ENCODE measurements around the gene MAP7D2.

The MAP7D2 gene

DNA sequence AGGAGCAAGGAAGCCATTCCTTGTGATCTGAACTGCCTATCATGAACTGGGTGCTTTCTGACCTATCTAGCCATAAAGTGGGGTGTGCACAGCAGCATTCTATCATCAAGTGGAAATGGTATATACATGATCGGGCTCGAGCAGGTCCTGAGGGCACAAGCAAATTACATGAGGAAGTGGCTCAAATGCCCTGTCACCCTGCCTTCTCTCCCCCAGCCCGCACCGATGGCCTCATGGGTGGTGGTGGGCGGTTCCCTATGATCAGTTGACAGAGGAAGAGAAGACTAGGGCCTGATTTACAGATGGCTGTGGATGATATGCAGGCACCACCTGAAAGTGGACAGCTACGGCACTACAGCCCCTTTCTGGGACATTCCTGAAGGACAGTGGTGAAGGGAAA is 79.5 kb downstream of the MAP7D2 start:
- DNase-seq = no peak

DNA sequence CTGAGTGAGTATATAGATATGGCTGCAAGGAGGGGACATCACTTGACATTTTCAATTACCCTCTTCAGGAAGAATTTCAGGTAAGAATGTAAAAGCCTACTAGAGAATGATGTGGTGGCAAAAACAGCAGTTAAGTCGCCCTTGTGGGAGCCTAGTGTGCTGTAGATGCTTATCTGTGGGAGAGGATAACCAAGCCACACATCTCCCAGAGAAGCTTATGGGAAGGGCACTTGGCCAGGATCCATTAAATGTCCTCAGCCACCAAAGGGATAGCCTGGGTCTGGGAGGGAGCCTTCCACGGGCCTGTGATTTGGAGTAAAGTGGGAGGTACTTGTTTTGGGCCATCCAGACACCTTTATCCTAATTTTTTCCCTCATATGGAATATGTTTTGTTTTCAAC is 84.5 kb downstream of the MAP7D2 start:
- DNase-seq = no peak

DNA sequence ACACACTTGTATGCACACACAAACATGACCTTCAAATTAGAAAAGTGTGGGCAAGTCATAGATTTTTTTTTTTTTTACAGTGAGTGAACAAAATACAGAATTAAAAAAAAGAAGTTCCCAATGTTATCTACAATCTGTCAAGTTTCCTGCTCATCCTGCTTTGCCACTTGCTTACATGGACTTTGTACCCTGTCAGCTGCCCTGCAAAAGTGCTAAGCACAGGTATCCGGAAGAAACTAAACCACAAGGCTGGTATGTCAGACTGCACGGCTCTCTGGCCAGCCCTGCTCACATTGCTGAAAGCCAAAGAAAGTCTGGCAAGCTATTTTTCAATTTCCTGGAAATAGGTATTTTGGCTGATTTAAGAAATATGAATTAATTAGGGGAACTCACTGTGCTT is 87.0 kb downstream of the MAP7D2 start:
- no peak for DNase-seq

DNA sequence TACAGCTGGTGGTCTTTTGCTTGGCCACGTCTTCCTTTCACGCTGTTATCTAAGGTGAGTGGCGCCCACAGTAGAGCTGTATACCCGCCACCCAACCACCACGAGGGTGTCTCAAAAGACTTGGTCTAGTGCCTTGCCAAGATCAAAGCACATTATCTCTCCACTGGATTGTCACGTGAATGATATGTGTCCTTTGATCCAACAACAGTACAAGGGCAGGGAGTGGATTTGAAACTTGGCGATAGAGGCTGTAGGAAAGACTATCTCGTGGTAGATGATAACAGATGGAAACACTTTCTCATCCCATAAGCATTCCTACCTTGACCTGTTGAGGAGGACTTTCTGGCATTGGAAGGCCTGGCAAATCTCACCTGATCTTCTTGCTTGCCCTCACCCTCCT is 88.1 kb downstream of the MAP7D2 start:
- no peak for DNase-seq

DNA sequence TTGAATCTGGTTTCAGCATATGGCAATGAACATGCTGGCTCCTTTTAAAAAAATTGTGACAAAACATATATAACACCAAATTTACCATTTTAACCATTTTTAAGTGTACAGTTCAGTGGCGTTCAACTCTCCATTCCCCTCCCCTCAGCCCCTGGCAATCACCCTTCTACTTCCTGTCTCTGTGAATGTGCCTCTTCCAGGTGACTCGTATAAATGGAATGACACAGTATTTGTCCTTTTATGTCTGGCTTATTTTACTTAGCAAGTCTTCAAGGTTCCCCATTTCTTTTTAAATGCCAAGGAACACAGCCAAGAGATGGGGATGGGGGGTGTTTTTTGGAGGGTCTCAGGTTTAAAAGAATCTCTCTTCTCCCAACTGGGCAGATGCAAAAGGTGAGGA is 90.4 kb downstream of the MAP7D2 start:
- no peak for DNase-seq

DNA sequence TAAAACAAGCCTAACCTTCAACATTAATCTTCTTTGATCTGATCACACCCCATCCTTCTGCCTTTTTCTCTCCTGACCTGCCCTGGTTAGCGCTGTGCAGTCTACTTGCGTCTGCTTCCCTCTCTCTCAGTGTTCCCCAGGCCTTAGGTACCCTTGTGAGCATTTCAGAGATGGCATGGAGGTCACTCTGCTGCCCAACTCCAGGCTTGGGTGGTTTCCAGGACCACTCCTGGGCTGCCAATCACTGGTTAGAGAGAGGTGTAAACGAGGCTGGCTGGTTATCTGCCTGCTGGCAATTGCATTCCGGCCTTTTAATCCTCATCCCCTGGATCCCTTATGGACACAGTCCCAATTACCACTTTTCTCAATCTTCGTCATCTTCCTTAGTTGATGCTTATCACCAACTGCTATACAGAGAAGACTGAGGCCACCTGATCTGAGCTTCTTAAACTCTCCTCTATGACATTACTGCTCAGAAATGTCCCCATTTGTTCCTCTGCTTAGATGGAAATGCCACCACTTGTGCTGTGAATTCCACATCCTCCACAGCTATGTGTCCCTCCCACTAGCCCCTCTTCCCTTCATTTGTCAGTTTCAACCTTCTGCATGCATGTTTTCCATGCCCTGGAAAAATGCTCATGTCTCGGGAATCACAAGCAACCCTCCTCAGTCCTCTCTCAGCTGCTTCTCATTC is 96.9 kb downstream of the MAP7D2 start:
- no peak for DNase-seq

DNA sequence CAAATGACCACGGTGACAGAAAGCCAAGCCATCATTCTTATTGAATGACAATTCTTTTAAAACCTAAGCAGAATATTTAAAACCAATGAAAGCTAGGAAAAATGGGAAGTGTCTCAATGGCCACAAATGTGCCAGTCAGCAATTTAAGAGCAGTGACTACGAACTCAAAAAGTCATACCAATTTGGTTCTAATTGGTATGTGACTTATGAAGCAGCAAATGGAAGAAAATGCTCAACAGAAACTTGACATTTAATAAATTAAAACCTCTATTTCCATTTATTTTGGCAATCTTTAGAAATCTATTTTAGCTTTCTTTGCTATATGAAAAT is 100.1 kb downstream of the MAP7D2 start:
- DNase-seq = no peak

DNA sequence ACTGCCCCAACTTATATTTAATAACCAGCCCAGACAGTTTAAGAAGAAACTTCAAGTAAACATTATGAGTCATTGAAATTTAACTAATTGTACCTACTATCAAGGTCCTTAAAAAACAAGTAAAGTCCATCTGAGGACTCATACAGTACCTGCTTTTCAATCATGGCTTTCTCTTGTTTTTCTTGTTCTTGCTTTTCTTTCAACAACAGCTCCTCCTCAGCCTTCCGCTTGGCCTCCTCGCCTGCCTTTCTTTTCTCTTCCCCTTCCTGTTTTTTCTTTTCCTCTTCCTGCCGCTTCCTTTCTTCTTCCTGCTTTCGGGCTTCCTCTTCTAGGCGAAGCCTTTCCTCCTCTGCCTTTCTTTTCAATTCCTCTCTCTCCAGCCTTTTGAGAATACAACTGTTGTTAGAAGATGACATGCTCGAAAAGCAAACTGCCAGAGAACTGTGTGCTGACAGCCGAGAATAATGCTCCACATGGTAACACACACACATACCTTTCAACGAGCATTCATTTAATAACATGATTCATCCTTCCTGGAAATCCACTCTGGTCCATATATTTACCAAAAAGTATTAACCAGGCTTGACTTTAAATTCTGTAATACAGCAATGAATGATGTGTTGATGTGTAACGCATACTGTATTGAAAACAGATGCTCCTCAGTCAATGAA is 100.6 kb downstream of the MAP7D2 start:
- DNase-seq = no peak

DNA sequence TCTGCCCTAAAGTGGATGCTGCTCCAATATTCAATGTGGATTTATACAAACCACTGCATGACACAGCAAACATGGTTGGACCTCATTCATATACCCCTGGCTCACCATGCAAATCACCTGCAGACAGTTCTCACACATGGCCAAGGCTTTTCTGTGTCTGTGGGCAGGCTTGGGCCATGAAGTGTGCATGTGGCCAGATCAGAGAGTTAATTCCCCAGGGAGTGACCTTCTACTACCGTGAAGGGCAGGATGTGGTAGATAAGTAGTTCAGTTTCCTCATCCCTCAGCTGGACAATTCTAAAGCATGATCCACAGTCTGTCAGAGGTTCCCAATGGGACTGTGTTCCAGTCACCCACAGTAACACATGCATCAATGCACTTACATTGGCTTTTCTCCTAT is 101.3 kb downstream of the MAP7D2 start:
- no peak for DNase-seq

DNA sequence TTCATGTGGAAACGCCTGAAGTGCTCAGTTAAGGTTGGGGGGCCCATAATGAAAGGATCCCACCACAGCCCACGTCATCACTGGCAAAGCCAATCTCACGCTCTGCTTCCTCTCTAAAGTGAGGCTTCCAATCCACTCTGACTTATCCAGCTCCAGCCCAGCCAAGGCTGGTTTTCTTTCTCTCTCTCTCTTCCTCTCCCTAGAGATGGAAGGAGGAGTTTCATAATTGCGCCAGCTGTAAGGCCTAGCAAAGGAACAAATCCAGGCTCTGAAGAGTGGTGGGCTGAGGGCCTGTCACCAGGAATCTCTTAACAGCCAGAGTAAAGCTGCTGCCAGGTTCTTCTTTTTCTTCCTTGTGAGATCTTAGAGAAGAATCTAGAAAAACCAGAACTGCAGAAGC is 105.1 kb downstream of the MAP7D2 start:
- no peak for DNase-seq

DNA sequence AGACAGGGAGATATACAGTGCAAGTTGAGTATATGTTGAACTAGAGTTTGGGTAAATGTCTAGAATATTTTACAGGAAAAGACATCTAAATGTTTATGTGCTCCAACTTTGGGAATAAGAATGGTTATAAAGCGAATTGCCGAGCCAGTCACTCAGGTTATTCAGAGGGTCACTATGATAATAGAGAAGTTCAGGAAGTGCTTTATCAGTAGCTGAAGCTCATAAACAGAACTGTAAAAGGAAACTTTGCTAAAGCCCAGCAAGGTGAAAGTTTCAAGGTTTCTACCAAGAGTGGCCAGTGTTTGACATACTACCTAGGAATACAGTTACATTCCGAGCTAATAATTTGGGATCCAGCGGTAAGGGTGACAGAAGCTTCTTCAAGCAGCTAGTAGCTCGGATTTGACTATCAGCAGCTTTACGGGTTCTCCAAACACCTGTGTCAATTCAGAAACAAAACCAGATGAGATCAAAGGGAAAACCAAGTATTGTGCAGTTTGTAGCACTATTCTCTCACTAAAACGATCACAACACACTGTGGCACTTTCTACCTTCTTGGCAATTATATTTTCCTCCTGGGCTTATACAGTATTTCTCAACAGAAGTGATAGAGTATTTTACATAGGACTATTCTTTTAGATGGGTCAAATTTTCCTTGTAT is 108.6 kb downstream of the MAP7D2 start:
- no peak for DNase-seq

DNA sequence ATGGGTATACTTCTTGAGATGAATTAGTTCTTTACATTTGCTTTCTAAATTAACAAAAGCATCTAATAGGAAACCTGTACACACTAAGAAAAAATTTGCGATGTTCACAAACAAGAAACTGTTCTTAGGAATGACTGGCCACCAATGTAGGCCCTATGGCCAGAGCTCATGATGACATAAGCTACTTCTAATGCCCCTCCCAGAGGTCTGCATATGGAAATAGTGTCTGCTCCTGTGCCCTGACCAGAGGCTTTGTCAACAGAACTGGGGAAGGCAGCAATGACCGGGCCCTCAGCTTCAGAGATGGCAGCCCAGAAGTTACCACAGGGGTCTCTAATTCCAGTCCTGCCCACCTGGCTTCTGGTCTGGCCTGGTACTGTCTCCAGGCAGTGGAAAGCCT is 110.8 kb downstream of the MAP7D2 start:
- DNase-seq = no peak

DNA sequence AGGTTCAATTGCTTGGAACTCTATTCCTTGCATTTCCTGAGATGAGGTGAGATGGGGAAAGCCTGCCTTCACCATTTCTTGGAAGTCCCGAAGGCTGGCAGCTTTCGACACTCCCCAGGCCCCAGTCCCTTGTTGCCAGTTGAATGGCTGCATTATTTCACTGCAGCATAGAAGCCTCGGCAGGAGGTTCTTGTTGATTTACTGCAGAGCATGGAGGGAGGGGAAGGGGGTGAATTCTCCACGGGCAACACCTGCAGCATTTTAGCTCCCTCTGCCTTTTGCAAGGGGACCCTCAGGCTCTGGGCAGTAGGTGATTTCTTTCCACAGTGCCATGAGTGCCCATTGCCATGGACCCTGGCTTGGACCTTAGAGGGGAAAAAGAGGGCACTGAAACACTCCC is 115.1 kb downstream of the MAP7D2 start:
- DNase-seq = no peak

DNA sequence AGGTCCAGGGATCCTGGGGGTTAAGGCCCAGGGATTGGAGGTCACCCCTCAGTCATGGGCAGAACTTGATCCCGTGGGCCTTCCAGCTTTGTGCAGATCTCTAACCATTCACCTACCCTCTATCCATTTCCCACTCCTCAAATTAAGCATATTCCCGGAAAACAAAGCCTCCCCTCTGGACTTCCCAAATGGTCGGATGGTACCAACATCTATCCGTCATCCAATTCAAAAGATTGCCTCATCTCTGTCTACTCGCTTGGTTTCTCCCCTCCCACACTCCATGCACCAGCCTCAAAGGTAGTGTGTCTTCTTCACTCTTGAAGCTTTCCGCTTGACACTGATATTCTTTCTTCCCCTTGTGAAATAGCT is 125.4 kb downstream of the MAP7D2 start:
- no peak for DNase-seq

DNA sequence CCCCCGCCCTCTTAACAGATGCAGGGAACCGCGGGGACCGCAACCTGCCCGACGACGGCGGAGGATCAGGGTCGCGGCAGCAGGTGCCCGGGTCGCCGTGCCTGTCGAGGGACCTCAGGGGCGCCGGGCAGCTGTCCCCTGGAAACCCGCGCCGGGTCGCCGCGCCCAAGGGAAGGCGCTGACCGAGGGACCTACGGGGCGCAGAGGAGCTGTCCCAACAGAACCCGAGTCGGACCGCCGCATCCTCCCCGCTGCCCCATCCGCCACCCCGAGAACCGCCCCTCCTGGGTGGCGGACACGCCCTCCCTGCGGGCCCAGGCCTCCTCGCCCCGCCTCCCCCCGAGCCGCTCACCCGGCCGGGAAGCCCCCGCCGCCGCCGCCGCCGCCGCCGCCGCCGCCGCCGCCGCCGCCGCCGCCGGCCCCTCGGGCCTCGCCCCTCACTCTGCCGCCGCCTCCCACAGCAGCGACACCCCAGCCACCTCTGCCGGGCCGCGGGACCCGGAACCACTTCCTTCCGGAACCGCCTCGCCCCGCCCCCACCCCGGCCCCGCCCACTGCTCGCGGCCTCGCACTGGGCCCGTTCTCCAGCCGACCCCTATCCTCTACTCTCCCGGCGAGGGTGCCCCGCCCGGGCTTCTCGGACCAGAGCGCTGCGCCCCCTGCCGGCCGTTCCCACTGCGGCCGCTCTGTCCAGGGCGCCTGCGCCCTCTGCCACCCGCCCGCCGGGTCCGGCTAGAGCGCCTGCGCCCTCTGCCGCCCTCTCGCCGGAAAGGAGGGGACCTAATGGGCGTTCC is 126.0 kb downstream of the MAP7D2 start, which contains the start of gene BCLAF3:
Gene BCLAF3 (minus strand): TSS at position 506 of the 794 bp plus-strand sequence. CDS start 20,797 bp downstream, outside the sequence.
- DNase-seq = peak; percentile 88

DNA sequence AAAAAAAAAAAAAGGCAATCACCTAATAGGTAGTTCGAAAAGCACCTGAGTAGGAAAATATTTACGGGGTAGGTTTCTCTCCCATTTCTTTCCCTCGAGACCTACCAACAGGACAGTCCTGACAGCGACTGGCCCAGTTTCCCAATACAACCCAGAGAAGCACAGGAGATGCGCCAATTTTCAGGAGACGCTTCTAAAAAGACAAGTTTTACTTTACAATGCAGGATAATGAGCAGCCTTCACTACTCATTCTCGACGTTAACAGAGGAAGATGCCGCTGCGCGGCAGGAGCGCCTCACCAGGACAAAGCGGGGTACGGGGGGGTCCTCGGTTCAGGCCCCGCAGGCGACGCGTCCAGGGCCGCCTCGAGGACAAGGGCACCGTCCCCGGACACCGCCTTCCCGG is 126.6 kb downstream of the MAP7D2 start:
- no peak for DNase-seq

DNA sequence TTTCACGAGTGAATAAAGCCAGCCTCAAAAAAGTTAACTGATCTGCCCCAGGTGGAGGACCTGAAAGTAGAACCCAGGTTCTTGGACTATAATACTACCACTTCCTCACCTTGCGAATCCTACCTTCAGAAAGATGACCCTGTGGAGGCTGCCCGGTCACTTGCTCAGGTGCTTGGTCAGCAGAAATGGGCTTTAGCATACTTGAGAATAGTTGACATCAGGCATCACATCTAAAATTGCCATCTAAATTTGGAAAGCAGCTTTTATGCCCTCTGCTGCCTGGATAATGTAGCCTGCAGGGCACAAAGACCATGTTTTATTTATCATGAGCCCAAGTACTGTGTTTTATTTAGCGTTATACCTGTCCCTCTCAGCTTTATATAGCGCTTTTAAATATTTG is 128.9 kb downstream of the MAP7D2 start:
- no peak for DNase-seq

DNA sequence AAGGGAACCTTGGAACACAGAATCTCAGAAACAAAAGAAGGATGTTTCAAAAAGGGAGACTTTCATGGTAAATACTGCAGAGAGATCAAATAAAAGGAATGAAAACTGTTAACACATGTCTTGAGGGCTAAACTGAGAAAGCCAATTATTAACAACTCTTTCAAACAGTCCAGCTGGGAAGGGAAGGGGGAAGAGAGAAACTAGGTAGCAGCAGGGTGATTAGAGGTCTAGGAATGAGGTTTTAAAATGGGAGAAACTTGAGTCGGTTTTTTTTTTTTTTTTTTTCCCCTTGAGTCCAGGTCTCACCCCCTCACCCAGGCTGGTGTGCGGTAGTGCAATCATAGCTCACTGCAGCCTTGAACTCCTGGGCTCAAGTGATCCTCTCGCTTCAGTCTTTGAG is 130.2 kb downstream of the MAP7D2 start:
- no peak for DNase-seq

DNA sequence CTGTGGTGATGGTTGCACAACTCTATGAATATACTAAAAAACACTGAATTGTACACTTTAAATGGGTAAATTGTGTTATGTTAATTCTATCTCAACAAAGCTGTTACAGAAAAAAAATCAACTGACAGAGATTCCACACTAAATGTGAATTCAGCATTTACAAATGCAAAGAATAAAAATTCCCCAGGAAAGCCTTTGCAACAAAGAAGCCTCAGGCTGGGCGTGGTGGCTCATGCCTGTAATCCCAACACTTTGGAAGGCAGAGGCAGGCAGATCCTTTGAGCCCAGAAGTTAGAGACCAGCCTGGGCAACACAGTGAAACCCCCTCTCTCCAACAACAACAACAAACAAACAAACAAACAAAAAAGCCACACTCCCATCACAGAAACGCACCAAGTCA is 134.8 kb downstream of the MAP7D2 start:
- no peak for DNase-seq

DNA sequence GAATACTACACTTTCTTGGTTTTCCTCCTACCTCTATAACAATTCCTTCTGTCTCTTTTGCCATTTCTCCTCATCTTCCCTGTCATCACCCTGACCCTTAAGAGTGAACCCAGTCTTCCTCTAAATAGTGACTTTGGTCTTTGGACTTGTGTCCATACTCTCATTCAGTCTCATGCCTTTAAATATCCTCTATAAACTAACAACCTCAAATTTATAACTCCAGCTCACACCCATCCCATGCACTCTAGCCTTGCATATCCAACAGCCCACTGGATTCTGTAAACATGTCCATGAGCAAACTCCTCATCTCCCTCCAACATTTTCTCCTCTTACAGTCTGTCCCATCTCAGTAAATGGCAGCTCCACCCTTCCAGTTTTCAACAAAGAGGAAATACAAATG is 140.9 kb downstream of the MAP7D2 start:
- DNase-seq = no peak

DNA sequence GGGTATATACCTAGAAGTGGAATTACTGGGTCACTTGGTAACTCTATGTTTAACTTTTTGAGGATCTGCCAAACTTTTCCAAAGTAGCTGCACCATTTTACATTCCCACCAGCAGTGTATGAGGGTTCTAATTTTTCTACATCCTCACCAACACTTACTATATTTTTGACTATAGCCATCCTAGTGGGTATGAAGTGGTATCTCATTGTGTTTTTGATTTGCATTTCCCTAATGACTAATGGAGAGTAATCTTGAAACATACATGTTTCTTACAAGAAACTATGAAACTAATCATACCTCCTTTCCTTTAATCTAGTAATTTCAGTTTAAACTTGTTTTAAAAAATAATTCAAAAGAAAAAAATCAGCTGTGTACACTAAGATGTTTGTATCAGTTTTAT is 143.7 kb downstream of the MAP7D2 start:
- DNase-seq = no peak

DNA sequence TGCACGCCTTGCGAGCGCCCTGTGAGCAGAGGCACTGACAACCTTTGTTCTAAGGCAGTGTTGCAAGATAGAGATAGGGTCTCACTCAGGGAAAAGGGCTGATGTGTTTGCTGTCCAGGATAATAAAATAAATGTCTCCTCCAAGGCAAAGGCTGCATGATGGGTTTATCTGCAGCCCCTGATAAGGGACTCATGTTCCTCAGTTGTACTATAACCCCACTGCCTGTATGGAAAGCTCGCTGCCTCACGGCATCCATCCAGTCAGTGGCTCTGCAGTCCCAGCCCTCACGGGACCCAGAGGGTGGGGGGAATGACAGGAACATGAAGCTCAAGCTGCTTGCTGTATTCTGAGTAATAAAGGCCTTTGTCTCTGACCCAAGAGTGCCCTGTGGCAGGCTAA is 148.4 kb downstream of the MAP7D2 start:
- no peak for DNase-seq

DNA sequence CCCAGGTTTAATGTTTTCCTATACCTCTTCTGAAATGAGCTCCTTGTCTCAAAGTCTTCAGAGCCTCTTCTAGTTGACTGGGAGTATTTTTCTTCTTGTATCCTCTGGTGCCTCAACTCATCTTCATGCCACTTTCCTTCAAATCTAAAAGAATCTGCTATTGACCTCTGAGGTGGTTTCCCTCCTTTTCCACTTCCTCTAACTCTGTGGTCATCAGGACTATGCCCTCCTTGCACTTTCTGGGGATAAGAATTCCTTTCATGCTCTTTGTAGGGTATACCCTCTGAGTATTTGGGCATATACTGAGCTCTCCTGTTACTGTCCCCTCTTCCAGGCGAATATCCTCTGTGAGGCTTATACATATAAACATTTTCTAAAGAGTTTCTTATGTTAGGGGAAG is 150.7 kb downstream of the MAP7D2 start:
- DNase-seq = no peak

All from stimulated activated CD4-positive, alpha-beta T cell treated with anti-CD3 and anti-CD28 coated beads, Interleukin-4, amount 100 ng/mL, for 24 hours (primary cell).